Chondrocyte (in vitro differentiated cells): ENCODE measurements around the gene ETNPPL. TPM values are rescaled to one million over a fixed set of nuclear protein-coding genes. Genes with fewer than 3 reads are reported as not detected.

ENCODE experiments used
- DNase-seq: peaks from one replicate; pipeline ENCODE4 v3.0.0; 2021; ENCODE audit warnings: mixed read lengths, low spot score
- H3K27ac Mint-ChIP-seq: one replicate; pipeline ENCODE4 v1.8.0; 2021; ENCODE audit warnings: mild to moderate bottlenecking, moderate library complexity, mixed read lengths; ENCODE audit not compliant: unreplicated experiment
- H3K27me3 Mint-ChIP-seq: 2 replicates; pipeline ENCODE4 v1.8.0; 2021; ENCODE audit warnings: low read depth, mixed read lengths
- H3K36me3 Mint-ChIP-seq: 2 replicates; pipeline ENCODE4 v1.8.0; 2021; ENCODE audit warnings: low read depth, mixed read lengths
- H3K4me1 Mint-ChIP-seq: 2 replicates; pipeline ENCODE4 v1.8.0; 2021; ENCODE audit warnings: low read depth, mild to moderate bottlenecking, mixed read lengths
- H3K4me3 Mint-ChIP-seq: one replicate; pipeline ENCODE4 v1.8.0; 2021; ENCODE audit warnings: mild to moderate bottlenecking, moderate library complexity, mixed read lengths; ENCODE audit not compliant: unreplicated experiment
- H3K9me3 Mint-ChIP-seq: 2 replicates; pipeline ENCODE4 v1.8.0; 2021; ENCODE audit warnings: low read depth, mixed read lengths
- CTCF ChIP-seq: fragments of 200-600 bp; sonication (generic); IDR thresholded peaks from 2 replicates; pipeline ENCODE4 v1.5.0; 2021; ENCODE audit warnings: antibody characterized with exemption, mild to moderate bottlenecking, moderate library complexity
- total RNA-seq: library from RNA; stranded (reverse); gene quantifications from 3 replicates; pipeline ENCODE4 v1.2.1, GENCODE V29; 2021

The ETNPPL gene
- total RNA-seq, 1 donor from 2014 or later = not detected

GRCh38 chr4:108796173-108796572 is 33.3 kb upstream of the ETNPPL start:
- no peaks in the 10 kb centered on the region for H3K36me3 Mint-ChIP-seq
- DNase-seq = no peak
- H3K9me3 Mint-ChIP-seq = no peaks in the 10 kb centered on the region
- no peaks in the 10 kb centered on the region for H3K27me3 Mint-ChIP-seq
- peaks cover 18% of the 10 kb centered on the region for H3K4me1 Mint-ChIP-seq
- no peak for TF ChIP-seq CTCF
- H3K27ac Mint-ChIP-seq = no peak overlapping the region
- no peak overlapping the region for H3K4me3 Mint-ChIP-seq

- no peak for DNase-seq
- H3K4me3 Mint-ChIP-seq = no peak overlapping the region
- H3K4me1 Mint-ChIP-seq = peaks cover 18% of the 10 kb centered on the region
- H3K9me3 Mint-ChIP-seq = no peaks in the 10 kb centered on the region
- H3K27ac Mint-ChIP-seq = no peak overlapping the region
- no peak for TF ChIP-seq CTCF
- no peaks in the 10 kb centered on the region for H3K27me3 Mint-ChIP-seq
- H3K36me3 Mint-ChIP-seq = no peaks in the 10 kb centered on the region
These were observed 32.9 kb upstream of the ETNPPL start for GRCh38 chr4:108795733-108796132.

- H3K4me1 Mint-ChIP-seq = peaks cover 18% of the 10 kb centered on the region
- TF ChIP-seq CTCF = no peak
- no peaks in the 10 kb centered on the region for H3K27me3 Mint-ChIP-seq
- H3K9me3 Mint-ChIP-seq = no peaks in the 10 kb centered on the region
- H3K4me3 Mint-ChIP-seq = no peak overlapping the region
- no peak overlapping the region for H3K27ac Mint-ChIP-seq
- no peaks in the 10 kb centered on the region for H3K36me3 Mint-ChIP-seq
- DNase-seq = no peak
These were observed 31.3 kb upstream of the ETNPPL start for GRCh38 chr4:108794136-108794535.

- Mint-ChIP-seq H3K36me3 (no peaks in the 10 kb centered on the region), H3K4me1 (peaks cover 18% of the 10 kb centered on the region), H3K9me3 (no peaks in the 10 kb centered on the region), H3K27ac (no peak overlapping the region), H3K4me3 (no peak overlapping the region), H3K27me3 (no peaks in the 10 kb centered on the region)
- no peak for TF ChIP-seq CTCF
- DNase-seq = no peak
These were observed 30.6 kb upstream of the ETNPPL start for GRCh38 chr4:108793415-108793814.

- DNase-seq = no peak
- Mint-ChIP-seq H3K27ac (no peak overlapping the region), H3K27me3 (no peaks in the 10 kb centered on the region), H3K9me3 (no peaks in the 10 kb centered on the region), H3K36me3 (no peaks in the 10 kb centered on the region), H3K4me3 (no peak overlapping the region), H3K4me1 (peaks cover 3% of the 10 kb centered on the region)
- no peak for TF ChIP-seq CTCF
These were observed 25.9 kb upstream of the ETNPPL start for GRCh38 chr4:108788731-108789130.
